ENCODE measurements around the gene MPL.
A peak's percentile ranks its signal among the peaks of the same experiment; 100 is the strongest.

MPL gene

GRCh38 chr1:43337588-43337987 lies at the start of gene MPL:
MPL (plus strand) TSS chr1:43337818; CDS start chr1:43337849, 31 bp downstream.
- DNase-seq, result no peak

GRCh38 chr1:43288058-43288784 lies 49.4 kb upstream of the MPL start:
- no peak for DNase-seq

GRCh38 chr1:43288785-43289706 lies 48.6 kb upstream of the MPL start:
- DNase-seq, result no peak

DNA sequence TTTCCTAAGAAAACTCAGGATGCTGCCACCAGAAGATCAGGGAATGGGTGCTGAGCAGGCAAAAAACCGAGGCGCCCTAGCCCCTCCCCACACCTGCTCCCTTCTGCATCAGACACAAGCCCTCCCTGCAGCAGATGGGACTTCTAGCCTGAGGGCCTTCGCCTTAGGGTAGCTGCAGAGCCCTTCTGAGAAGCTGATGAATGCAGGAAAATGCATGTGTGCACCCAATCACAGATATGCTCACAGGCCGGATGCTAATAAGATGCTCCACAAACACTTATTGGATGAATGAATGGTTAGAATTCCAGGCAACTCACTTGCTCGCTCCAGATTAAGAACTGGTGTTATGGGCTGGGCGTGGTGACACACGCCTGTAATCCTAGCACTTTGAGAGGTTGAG lies 45.4 kb upstream of the MPL start:
- no peak for DNase-seq

GRCh38 chr1:43292679-43293078 lies 44.9 kb upstream of the MPL start:
- DNase-seq, result no peak

DNA sequence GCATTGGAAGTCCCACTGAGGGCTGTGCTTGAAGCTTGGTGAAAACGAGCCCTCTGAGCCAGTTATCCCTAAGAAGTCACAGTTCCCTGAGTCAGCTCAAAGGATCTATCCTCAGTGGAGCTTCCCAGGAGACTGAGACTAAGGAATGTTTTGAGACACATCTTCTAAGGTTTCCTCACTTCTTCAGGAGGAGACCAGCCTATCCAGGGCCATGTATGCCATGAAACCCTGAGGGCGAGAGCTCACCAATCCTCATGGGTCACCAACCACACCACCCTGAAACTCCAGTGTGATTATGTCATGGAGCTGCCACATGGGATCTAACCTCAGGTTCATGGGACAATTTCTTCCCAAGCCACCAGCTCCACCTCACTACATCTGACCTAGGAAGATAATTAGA lies 44.4 kb upstream of the MPL start:
- no peak for DNase-seq

DNA sequence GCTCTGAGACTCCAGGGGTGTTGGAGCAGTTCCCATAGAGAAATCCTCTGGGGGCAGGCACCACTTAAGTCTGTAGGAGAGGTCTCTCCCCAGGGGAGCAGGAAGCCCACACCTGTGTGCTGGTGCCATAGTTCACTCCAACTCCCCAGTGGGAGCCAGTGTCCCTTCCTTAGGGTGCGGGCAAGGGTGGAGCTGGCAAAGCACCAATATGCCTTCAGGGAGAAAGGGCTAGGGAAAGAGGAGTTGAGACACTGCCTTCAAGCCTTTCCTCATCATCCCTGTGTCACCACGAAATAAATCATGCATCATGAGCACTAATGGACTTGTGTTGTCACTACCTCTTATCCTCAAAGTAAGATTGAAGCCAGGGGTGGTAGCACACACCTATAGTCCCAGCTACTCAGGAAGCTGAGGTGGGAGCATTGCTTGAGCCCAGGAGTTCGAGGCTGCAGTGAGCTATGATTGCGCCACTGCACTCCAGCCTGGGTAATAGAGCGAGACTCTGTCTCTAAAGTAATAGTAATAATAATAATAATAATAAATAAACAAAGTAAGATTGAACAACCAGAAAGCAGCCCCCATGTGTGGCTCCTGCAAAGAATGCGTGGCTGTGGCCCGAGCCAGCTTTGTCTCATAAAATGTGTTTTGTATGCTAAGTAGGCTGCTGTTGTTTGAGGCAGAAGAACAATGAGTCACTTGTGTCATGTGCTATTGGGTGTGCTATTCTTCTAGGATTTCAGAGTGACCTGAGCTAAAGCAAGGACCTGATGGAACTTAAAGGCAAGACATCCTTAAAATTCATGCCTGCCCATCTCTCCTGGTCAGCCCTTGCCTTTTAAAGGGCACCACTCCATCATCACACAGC lies 43.5 kb upstream of the MPL start:
- no peak for DNase-seq

- DNase-seq, result no peak
Observed at GRCh38 chr1:43294761-43295160, 42.9 kb upstream of the MPL start.

GRCh38 chr1:43296207-43296606 lies 41.4 kb upstream of the MPL start:
- DNase-seq, result no peak

GRCh38 chr1:43298055-43298454 lies 39.6 kb upstream of the MPL start:
- no peak for DNase-seq

DNA sequence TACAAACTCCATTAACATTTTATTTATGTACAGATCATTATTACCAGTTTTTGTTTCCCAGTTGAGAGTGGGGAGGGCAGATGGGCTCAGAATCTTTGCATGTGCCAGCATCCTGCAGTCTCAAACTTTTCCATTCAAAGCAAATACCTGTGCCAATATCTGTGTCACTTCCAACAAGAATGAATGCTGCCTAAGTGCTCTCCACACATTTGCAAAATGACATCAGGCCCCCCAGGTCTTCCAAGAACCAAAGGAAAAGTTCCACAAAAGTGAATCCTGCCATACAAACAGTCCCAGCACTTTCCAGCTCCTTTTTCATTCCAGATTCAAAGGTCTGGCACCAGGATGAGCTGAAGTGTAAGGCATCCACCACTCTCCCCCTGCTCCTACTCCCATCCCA lies 38.5 kb upstream of the MPL start:
- DNase-seq, result no peak

- peak; percentile 19 to 29 for DNase-seq
Observed at GRCh38 chr1:43300378-43301094, 37.1 kb upstream of the MPL start, which contains the start of gene TIE1. TIE1 (plus strand) TSS chr1:43300982; CDS start chr1:43301072, 90 bp downstream.

DNA sequence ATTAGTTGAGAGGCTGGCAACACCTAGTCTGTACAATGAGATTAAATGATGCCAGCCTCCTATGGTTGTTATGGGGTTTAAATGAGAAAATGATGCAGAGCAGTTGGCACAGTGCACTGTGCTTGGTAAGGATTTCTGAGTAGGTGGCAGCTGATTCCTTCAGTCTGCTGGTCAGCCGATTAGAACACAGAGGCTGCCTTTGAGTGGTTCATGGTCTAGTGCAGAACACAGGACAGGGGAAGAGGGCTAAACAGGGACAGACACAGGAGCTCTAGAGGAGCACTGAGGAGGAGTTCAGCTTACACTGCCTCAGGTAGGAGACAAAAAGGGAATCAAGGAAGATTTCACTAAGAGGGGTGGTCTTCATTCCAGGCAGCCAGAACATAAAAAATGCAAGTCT lies 35.4 kb upstream of the MPL start:
- no peak for DNase-seq

GRCh38 chr1:43302721-43303470 lies 34.7 kb upstream of the MPL start:
- DNase-seq, result no peak

DNA sequence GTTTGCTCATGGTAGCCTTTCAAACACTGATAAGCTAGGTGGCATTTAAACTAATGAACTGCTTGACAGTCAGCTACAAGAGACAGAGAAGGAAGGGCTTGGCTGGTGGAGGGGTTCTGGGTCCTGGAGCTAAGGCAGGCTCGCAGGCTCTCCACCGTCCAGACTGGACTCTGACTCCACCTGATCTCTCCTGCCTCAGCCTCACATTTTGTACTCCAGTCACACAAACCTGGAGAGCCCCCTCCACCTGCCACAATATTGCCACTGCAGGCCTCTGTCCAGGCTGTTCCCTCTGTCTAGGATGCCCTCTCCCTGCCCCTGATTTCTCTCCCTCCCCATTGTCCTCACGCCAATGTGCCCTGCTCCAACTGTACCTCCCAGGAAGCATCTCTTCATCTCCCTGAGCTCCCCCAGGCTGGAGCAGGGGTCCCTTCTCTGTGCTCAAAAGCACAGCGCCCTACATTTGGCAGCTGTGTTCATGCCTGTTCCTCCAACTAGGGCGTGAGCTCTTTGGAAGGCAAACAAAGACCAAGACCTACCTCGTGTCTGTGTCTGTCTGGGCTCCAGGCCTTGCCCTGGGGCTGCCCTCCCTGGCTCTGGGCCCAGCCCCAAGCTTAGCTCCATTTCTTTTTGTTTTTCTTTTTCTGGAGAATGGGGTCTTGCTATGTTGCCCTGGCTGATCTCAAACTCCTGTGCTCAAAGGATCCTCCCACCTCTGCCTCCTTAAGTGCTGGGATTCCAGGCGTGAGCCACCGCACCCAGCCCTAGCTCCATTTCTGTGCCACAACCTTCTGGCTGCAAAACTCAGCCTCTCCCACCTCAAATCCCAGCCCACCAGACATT lies 33.9 kb upstream of the MPL start:
- no peak for DNase-seq

DNA sequence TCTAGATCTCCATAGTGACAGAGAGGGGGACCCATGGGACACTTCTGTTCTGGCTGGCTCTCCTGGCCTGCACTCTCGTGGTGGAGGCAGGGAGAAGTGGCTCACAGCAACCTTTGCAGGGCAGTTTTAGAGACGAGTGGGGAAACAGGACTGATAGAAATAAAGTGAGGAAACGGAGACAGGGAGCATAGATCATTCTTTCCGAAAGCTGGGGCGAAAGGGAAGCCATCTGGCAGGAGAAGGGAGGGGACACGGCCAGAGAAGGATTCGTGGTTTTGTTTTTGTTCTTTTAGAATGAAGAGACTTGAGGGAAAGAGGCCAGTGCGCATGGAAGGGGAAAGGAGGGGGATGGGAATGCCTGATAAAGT lies 33.3 kb upstream of the MPL start:
- DNase-seq, result no peak

DNA sequence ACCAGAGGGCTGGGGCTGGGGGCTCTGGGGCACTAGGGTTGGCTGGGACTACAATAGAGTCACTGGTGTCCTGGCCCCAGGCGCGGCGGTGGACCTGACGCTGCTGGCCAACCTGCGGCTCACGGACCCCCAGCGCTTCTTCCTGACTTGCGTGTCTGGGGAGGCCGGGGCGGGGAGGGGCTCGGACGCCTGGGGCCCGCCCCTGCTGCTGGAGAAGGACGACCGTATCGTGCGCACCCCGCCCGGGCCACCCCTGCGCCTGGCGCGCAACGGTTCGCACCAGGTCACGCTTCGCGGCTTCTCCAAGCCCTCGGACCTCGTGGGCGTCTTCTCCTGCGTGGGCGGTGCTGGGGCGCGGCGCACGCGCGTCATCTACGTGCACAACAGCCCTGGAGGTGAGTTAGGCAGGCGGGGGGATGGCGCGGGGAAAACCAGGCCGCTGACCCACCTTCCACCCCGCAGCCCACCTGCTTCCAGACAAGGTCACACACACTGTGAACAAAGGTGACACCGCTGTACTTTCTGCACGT lies 32.8 kb upstream of the MPL start:
- DNase-seq, result no peak

GRCh38 chr1:43305461-43305860 lies 32.2 kb upstream of the MPL start:
- no peak for DNase-seq

DNA sequence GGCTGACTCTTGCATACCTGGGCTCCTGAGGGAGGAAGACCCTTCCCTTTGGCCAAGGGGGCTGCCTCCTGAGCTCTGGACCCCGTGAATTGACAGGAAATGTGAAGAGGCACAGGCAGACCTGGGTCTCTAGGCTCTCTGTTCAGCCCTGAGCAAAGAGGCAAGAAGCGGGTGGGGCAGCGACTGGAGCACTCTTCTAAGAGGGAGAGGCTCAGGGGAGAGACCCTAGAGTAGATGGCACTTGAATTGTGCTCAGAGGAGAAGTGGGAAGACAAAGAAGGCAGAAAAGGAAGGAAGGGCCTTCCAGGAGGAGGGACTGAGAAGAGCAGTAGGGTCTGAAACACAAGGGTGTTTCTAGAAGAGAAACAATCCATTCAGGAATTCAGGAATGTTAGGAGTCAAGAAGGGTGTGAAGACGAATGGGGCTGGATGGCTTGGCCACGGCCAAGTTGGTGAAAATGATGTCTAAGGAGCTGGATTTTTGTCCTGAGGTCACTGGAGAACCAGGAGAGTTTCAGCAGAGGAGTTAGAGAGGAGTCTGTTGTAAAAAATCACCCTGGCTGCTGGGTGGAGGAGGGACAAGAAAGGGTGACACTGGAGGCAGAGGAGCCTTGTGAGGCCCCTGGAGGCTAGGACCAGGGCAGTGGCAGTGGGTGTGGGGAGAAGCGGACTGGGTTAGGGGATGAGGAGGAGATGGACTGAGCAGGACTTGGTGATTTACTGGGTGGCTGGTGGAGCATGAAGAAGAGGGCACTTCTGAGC lies 31.5 kb upstream of the MPL start:
- DNase-seq, result no peak
